ENCODE measurements around the gene PTPN6. TPM values are rescaled to one million over a fixed set of nuclear protein-coding genes. Genes with fewer than 3 reads are reported as not detected.
A peak's percentile ranks its signal among the peaks of the same experiment; 100 is the strongest.

Gene PTPN6
- total and polyA plus RNA-seq, 2 of the 13 experiments (the other 11 are each of a cell fraction or from before 2014, with no cell fraction given), result 10.5 to 10.6 TPM

DNA sequence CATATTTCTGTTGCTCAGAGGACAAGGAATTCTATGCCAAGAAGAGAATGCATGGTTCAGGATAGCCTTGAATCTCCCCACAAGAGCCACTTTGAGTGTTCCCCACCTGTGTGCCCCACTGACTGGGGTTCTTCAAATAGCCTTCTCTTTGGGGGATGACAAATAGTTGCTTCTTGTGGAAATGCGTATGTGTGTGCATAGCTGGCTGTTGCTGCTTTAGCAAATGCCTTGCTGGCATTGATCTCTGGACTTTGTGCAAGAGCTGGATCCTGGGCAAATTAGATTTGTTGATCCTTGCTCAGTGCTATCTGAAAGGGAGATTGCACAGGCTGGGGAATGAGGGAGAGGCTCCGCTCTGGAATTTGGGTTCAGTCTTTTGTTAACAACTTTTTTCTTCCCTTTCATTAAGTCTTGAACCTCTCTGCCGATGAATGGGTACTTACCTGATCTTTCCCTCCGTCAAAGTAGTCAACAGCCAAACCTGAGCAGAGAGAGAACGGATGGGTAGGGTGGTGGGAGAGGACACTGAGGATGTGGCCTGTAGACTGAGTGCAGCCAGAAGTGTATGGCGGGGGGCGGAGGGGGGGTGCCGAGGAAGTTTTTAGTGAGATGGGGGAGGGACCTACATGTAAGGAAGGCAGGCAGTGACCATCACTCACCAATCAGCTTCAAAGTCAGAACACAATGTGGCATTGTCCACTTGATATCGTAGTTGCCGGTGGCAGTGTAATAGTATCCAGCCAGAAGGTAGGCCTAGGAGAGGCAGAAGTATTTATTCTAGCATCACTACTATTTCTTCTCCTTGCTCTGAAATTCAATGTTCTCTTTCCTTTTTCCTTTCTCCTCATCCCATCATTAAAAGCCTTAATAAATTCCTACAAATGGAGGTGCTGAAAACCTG is 30.2 kb downstream of the PTPN6 start (continued):
- TF ChIP-seq, protein P1, sequence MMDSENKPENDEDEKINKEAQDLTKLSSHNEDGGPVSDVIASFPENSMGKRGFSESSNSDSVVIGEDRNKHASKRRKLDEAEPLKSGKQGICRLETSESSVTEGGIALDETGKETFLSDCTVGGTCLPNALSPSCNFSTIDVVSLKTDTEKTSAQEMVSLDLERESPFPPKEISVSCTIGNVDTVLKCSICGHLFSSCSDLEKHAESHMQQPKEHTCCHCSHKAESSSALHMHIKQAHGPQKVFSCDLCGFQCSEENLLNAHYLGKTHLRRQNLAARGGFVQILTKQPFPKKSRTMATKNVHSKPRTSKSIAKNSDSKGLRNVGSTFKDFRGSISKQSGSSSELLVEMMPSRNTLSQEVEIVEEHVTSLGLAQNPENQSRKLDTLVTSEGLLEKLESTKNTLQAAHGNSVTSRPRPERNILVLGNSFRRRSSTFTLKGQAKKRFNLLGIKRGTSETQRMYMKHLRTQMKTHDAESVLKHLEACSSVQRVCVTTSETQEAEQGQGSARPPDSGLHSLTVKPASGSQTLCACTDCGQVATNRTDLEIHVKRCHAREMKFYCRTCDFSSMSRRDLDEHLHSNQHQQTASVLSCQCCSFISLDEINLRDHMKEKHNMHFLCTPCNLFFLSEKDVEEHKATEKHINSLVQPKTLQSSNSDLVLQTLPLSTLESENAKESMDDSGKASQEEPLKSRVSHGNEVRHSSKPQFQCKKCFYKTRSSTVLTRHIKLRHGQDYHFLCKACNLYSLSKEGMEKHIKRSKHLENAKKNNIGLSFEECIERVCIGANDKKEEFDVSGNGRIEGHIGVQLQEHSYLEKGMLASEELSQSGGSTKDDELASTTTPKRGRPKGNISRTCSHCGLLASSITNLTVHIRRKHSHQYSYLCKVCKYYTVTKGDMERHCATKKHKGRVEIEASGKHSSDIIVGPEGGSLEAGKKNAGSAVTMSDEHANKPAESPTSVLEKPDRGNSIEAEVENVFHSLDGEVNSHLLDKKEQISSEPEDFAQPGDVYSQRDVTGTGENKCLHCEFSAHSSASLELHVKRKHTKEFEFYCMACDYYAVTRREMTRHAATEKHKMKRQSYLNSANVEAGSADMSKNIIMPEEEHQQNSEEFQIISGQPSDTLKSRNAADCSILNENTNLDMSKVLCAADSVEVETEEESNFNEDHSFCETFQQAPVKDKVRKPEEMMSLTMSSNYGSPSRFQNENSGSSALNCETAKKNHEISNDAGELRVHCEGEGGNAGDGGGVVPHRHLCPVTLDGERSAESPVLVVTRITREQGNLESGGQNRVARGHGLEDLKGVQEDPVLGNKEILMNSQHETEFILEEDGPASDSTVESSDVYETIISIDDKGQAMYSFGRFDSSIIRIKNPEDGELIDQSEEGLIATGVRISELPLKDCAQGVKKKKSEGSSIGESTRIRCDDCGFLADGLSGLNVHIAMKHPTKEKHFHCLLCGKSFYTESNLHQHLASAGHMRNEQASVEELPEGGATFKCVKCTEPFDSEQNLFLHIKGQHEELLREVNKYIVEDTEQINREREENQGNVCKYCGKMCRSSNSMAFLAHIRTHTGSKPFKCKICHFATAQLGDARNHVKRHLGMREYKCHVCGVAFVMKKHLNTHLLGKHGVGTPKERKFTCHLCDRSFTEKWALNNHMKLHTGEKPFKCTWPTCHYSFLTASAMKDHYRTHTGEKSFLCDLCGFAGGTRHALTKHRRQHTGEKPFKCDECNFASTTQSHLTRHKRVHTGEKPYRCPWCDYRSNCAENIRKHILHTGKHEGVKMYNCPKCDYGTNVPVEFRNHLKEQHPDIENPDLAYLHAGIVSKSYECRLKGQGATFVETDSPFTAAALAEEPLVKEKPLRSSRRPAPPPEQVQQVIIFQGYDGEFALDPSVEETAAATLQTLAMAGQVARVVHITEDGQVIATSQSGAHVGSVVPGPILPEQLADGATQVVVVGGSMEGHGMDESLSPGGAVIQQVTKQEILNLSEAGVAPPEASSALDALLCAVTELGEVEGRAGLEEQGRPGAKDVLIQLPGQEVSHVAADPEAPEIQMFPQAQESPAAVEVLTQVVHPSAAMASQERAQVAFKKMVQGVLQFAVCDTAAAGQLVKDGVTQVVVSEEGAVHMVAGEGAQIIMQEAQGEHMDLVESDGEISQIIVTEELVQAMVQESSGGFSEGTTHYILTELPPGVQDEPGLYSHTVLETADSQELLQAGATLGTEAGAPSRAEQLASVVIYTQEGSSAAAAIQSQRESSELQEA (CRISPR knock-in tag; IDR thresholded peaks at IDR 0.05; ENCODE audit: not compliant biosample characterization), result no peak
- 0 out of 2 replicates have a peak, but pooled peaks have one; percentile 78 for TF ChIP-seq AKAP8 (CRISPR knock-in tag; IDR thresholded peaks at IDR 0.05)
- TF ChIP-seq PHB2 (IDR thresholded peaks at IDR 0.05; ENCODE audit: partially characterized antibody), result no peak
- peak; percentile 81; the same call in 1 of the 2 replicates for TF ChIP-seq ZNF772 (CRISPR knock-in tag; IDR thresholded peaks at IDR 0.05)
- TF ChIP-seq DPF2 (CRISPR knock-in tag; IDR thresholded peaks at IDR 0.05; ENCODE audit: borderline replicate concordance, low read depth), result peak; percentile 80; the same call in 1 of the 2 replicates
- no peak for TF ChIP-seq ZNF382 (CRISPR knock-in tag; IDR thresholded peaks at IDR 0.05; ENCODE audit: borderline replicate concordance)
- TF ChIP-seq, protein P2, sequence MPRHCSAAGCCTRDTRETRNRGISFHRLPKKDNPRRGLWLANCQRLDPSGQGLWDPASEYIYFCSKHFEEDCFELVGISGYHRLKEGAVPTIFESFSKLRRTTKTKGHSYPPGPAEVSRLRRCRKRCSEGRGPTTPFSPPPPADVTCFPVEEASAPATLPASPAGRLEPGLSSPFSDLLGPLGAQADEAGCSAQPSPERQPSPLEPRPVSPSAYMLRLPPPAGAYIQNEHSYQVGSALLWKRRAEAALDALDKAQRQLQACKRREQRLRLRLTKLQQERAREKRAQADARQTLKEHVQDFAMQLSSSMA (CRISPR knock-in tag; IDR thresholded peaks at IDR 0.05), result peak; percentile 80; the same call in 1 of the 2 replicates
- TF ChIP-seq, protein P3, sequence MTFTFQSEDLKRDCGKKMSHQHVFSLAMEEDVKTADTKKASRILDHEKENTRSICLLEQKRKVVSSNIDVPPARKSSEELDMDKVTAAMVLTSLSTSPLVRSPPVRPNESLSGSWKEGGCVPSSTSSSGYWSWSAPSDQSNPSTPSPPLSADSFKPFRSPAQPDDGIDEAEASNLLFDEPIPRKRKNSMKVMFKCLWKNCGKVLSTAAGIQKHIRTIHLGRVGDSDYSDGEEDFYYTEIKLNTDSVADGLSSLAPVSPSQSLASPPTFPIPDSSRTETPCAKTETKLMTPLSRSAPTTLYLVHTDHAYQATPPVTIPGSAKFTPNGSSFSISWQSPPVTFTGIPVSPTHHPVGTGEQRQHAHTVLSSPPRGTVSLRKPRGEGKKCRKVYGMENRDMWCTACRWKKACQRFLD (CRISPR knock-in tag; IDR thresholded peaks at IDR 0.05; ENCODE audit: borderline replicate concordance), result no peak
- no peak for TF ChIP-seq ZNF468 (CRISPR knock-in tag; IDR thresholded peaks at IDR 0.05)
- TF ChIP-seq SOX13 (IDR thresholded peaks at IDR 0.05), result no peak; the same call in none of the 2 replicates
- peak in 1 of 2 experiments; percentile 82; a peak in 2 of 4 replicates for TF ChIP-seq SOX13 (CRISPR knock-in tag; conservative IDR thresholded peaks at IDR 0.05 in 1 of 2, IDR thresholded peaks at IDR 0.05 in 1 of 2)
- TF ChIP-seq, protein P4, sequence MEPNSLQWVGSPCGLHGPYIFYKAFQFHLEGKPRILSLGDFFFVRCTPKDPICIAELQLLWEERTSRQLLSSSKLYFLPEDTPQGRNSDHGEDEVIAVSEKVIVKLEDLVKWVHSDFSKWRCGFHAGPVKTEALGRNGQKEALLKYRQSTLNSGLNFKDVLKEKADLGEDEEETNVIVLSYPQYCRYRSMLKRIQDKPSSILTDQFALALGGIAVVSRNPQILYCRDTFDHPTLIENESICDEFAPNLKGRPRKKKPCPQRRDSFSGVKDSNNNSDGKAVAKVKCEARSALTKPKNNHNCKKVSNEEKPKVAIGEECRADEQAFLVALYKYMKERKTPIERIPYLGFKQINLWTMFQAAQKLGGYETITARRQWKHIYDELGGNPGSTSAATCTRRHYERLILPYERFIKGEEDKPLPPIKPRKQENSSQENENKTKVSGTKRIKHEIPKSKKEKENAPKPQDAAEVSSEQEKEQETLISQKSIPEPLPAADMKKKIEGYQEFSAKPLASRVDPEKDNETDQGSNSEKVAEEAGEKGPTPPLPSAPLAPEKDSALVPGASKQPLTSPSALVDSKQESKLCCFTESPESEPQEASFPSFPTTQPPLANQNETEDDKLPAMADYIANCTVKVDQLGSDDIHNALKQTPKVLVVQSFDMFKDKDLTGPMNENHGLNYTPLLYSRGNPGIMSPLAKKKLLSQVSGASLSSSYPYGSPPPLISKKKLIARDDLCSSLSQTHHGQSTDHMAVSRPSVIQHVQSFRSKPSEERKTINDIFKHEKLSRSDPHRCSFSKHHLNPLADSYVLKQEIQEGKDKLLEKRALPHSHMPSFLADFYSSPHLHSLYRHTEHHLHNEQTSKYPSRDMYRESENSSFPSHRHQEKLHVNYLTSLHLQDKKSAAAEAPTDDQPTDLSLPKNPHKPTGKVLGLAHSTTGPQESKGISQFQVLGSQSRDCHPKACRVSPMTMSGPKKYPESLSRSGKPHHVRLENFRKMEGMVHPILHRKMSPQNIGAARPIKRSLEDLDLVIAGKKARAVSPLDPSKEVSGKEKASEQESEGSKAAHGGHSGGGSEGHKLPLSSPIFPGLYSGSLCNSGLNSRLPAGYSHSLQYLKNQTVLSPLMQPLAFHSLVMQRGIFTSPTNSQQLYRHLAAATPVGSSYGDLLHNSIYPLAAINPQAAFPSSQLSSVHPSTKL (CRISPR knock-in tag; IDR thresholded peaks at IDR 0.05), result peak; percentile 83
- 0 out of 2 replicates have a peak, but pooled peaks have one; percentile 16 for TF ChIP-seq SP2 (CRISPR knock-in tag; IDR thresholded peaks at IDR 0.05)
